Measurements from ENCODE around the gene KCNQ1. TPM values are rescaled to one million over a fixed set of nuclear protein-coding genes. Genes with fewer than 3 reads are reported as not detected.

Gene KCNQ1
- total RNA-seq, 3 donors from 2014 or later, result 3.6 to 6.2 (median 5.1) TPM

GRCh38 chr11:2728663-2729332 is 284.0 kb downstream of the KCNQ1 start:
- intact Hi-C loops (cut with DNase I; ENCODE audit: low total_unique reads), result loop anchor here (10.0 kb wide), 1 partner anchor 106 kb away; no protein-coding TSS in a partner anchor
- no peaks in the 10 kb centered on the region for H3K27me3 ChIP-seq
- no peaks in the 10 kb centered on the region for H3K4me1 ChIP-seq
- no peak overlapping the region for H3K27ac ChIP-seq
- no peaks in the 10 kb centered on the region for H3K36me3 ChIP-seq
- DNase-seq (ENCODE audit: low spot score in 2 of 2), result no peak
- no peaks in the 10 kb centered on the region for H3K9me3 ChIP-seq
- TF ChIP-seq, protein P1, sequence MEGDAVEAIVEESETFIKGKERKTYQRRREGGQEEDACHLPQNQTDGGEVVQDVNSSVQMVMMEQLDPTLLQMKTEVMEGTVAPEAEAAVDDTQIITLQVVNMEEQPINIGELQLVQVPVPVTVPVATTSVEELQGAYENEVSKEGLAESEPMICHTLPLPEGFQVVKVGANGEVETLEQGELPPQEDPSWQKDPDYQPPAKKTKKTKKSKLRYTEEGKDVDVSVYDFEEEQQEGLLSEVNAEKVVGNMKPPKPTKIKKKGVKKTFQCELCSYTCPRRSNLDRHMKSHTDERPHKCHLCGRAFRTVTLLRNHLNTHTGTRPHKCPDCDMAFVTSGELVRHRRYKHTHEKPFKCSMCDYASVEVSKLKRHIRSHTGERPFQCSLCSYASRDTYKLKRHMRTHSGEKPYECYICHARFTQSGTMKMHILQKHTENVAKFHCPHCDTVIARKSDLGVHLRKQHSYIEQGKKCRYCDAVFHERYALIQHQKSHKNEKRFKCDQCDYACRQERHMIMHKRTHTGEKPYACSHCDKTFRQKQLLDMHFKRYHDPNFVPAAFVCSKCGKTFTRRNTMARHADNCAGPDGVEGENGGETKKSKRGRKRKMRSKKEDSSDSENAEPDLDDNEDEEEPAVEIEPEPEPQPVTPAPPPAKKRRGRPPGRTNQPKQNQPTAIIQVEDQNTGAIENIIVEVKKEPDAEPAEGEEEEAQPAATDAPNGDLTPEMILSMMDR (IDR thresholded peaks at IDR 0.05), result no peak
- no peak overlapping the region for H3K4me3 ChIP-seq

- Histone ChIP-seq H3K9me3 (no peaks in the 10 kb centered on the region), H3K4me1 (no peaks in the 10 kb centered on the region), H3K4me3 (no peak overlapping the region), H3K27ac (no peak overlapping the region), H3K36me3 (no peaks in the 10 kb centered on the region), H3K27me3 (no peaks in the 10 kb centered on the region)
- no peak for DNase-seq (ENCODE audit: low spot score in 2 of 2)
- no peak for TF ChIP-seq POLR2A (IDR thresholded peaks at IDR 0.05)
- no peak for TF ChIP-seq POLR2AphosphoS5 (IDR thresholded peaks at IDR 0.05)
- TF ChIP-seq, protein P1 (IDR thresholded peaks at IDR 0.05), result no peak
- intact Hi-C loops (cut with DNase I; ENCODE audit: low total_unique reads), result loop anchor here (10.0 kb wide), 1 partner anchor 105 kb away; no protein-coding TSS in a partner anchor
Measured at GRCh38 chr11:2729841-2730240, 285.0 kb downstream of the KCNQ1 start.

- TF ChIP-seq, protein P1 (IDR thresholded peaks at IDR 0.05), result no peak
- no peak for TF ChIP-seq POLR2A (IDR thresholded peaks at IDR 0.05)
- TF ChIP-seq POLR2AphosphoS5 (IDR thresholded peaks at IDR 0.05), result no peak
- Histone ChIP-seq H3K9me3 (no peaks in the 10 kb centered on the region), H3K4me1 (no peaks in the 10 kb centered on the region), H3K4me3 (no peak overlapping the region), H3K36me3 (no peaks in the 10 kb centered on the region), H3K27me3 (no peaks in the 10 kb centered on the region), H3K27ac (no peak overlapping the region)
- no peak for DNase-seq (ENCODE audit: low spot score in 2 of 2)
- intact Hi-C loops (cut with DNase I; ENCODE audit: low total_unique reads), result no loop called here
Measured at GRCh38 chr11:2730272-2731129, 285.7 kb downstream of the KCNQ1 start.

GRCh38 chr11:2731130-2732125 is 286.6 kb downstream of the KCNQ1 start:
- no peak for DNase-seq (ENCODE audit: low spot score in 2 of 2)
- TF ChIP-seq, protein P1 (IDR thresholded peaks at IDR 0.05), result no peak
- TF ChIP-seq POLR2A (IDR thresholded peaks at IDR 0.05) (no peak), POLR2AphosphoS5 (IDR thresholded peaks at IDR 0.05) (no peak)
- Histone ChIP-seq H3K9me3 (no peaks in the 10 kb centered on the region), H3K36me3 (no peaks in the 10 kb centered on the region), H3K27me3 (no peaks in the 10 kb centered on the region), H3K4me3 (no peak overlapping the region), H3K4me1 (no peaks in the 10 kb centered on the region), H3K27ac (no peak overlapping the region)
- intact Hi-C loops (cut with DNase I; ENCODE audit: low total_unique reads), result no loop called here
